HEK293 (cell line): ENCODE data around the gene FAH.

ENCODE experiments used
- MEIS1 ChIP-seq: sonication (generic); formaldehyde crosslinking; IDR thresholded peaks from 2 replicates; pipeline ENCODE4 v1.8.1; 2022; ENCODE audit warnings: missing genetic modification reagents, mild to moderate bottlenecking, borderline replicate concordance
- PATZ1 ChIP-seq: fragments of 450-650 bp; formaldehyde crosslinking; IDR thresholded peaks from 2 replicates; pipeline ENCODE4 v1.5.1; 2016; ENCODE audit warnings: missing biosample characterization, missing genetic modification characterization
- PRDM10 ChIP-seq: fragments of 450-650 bp; formaldehyde crosslinking; IDR thresholded peaks from 2 replicates; pipeline ENCODE4 v1.5.1; 2016; ENCODE audit warnings: missing biosample characterization, missing genetic modification characterization
- REST ChIP-seq: fragments of 450-650 bp; formaldehyde crosslinking; IDR thresholded peaks from 2 replicates; pipeline ENCODE4 v1.5.1; 2016; ENCODE audit warnings: missing biosample characterization, missing genetic modification characterization
- ZBTB17 ChIP-seq: fragments of 450-650 bp; formaldehyde crosslinking; IDR thresholded peaks from 2 replicates; pipeline ENCODE4 v1.5.1; 2016; ENCODE audit warnings: missing biosample characterization, missing genetic modification characterization
- ZBTB6 ChIP-seq: fragments of 450-650 bp; formaldehyde crosslinking; IDR thresholded peaks from 2 replicates; pipeline ENCODE4 v1.5.1; 2017; ENCODE audit warnings: missing biosample characterization, missing genetic modification characterization
- ZFP69B ChIP-seq: fragments of 450-650 bp; formaldehyde crosslinking; IDR thresholded peaks from 2 replicates; pipeline ENCODE4 v1.5.1; 2016; ENCODE audit warnings: missing biosample characterization, missing genetic modification characterization
- ZIC2 ChIP-seq: fragments of 450-650 bp; formaldehyde crosslinking; IDR thresholded peaks from 2 replicates; pipeline ENCODE4 v1.5.1; 2016; ENCODE audit warnings: missing biosample characterization, missing genetic modification characterization
- ZNF174 ChIP-seq: fragments of 450-650 bp; formaldehyde crosslinking; IDR thresholded peaks from 2 replicates; pipeline ENCODE4 v1.5.0; 2017; ENCODE audit warnings: missing biosample characterization, mild to moderate bottlenecking, missing genetic modification characterization
- ZNF23 ChIP-seq: fragments of 450-650 bp; formaldehyde crosslinking; IDR thresholded peaks from 2 replicates; pipeline ENCODE4 v1.5.1; 2016; ENCODE audit warnings: missing biosample characterization, missing genetic modification characterization, borderline replicate concordance
- ZNF248 ChIP-seq: fragments of 450-650 bp; formaldehyde crosslinking; IDR thresholded peaks from 2 replicates; pipeline ENCODE4 v1.5.1; 2017; ENCODE audit warnings: missing biosample characterization, missing genetic modification characterization
- ZNF274 ChIP-seq, 2 experiments: fragments of 200-500 bp in 1 of 2; fragments of 450-650 bp in 1 of 2; sonication (Bioruptor generic) in 1 of 2; formaldehyde crosslinking in 1 of 2; IDR thresholded peaks; 2 replicates each; pipeline versions ENCODE4 v1.5.1 to v1.6.1; 2014 to 2016; ENCODE audit warnings: borderline replicate concordance in 1 of 2, inconsistent platforms in 1 of 2, low read length in 1 of 2, missing biosample characterization in 1 of 2, missing genetic modification characterization in 1 of 2
- ZNF707 ChIP-seq: fragments of 450-650 bp; formaldehyde crosslinking; IDR thresholded peaks from 2 replicates; pipeline ENCODE4 v1.5.1; 2016; ENCODE audit warnings: missing biosample characterization, missing genetic modification characterization
- TF ChIP-seq, protein P1 (sequence below): fragments of 450-650 bp; formaldehyde crosslinking; IDR thresholded peaks from 2 replicates; pipeline ENCODE4 v1.5.1; 2016; ENCODE audit warnings: missing biosample characterization, missing genetic modification characterization

DNA sequence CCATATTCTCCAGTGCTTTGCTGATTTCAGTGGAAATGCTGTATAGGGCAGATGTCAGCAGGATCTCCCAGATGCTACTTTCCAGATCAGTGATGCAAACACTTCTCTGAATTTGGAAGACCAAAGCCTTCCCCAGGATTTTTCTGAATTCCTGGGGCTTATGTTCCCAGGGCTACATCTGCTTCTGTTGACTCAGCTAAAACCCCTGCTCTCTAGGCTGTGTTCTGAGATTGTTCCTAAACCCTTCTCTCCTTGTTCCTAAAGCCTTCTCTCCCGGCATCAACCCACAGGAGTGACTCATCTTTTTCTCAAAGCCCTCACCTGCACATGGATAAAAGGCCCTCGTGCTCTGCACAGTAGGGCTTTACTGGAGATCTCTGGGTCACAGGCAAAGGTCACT lies 35.5 kb downstream of the FAH start:
- TF ChIP-seq, protein P1, sequence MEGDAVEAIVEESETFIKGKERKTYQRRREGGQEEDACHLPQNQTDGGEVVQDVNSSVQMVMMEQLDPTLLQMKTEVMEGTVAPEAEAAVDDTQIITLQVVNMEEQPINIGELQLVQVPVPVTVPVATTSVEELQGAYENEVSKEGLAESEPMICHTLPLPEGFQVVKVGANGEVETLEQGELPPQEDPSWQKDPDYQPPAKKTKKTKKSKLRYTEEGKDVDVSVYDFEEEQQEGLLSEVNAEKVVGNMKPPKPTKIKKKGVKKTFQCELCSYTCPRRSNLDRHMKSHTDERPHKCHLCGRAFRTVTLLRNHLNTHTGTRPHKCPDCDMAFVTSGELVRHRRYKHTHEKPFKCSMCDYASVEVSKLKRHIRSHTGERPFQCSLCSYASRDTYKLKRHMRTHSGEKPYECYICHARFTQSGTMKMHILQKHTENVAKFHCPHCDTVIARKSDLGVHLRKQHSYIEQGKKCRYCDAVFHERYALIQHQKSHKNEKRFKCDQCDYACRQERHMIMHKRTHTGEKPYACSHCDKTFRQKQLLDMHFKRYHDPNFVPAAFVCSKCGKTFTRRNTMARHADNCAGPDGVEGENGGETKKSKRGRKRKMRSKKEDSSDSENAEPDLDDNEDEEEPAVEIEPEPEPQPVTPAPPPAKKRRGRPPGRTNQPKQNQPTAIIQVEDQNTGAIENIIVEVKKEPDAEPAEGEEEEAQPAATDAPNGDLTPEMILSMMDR, result no peak
- TF ChIP-seq PRDM10 (tag by site-specific recombination), result no peak
- no peak for TF ChIP-seq ZBTB6
- no peak for TF ChIP-seq ZNF248
- no peak for TF ChIP-seq PATZ1 (tag by site-specific recombination)
- TF ChIP-seq ZNF274 (IDR thresholded peaks at IDR 0.05; ENCODE audit: low read length), result no peak
- no peak for TF ChIP-seq ZNF274 (tag by site-specific recombination; IDR thresholded peaks at IDR 0.05; ENCODE audit: borderline replicate concordance)
- TF ChIP-seq ZNF707 (tag by site-specific recombination), result no peak
- no peak for TF ChIP-seq REST (tag by site-specific recombination)
- TF ChIP-seq ZIC2, result no peak
- no peak for TF ChIP-seq MEIS1
- no peak for TF ChIP-seq ZNF174 (tag by site-specific recombination)
- TF ChIP-seq ZNF23 (tag by site-specific recombination), result no peak
- no peak for TF ChIP-seq ZBTB17 (tag by site-specific recombination)
- no peak for TF ChIP-seq ZFP69B
